Measurements from ENCODE around the gene PTPRR.
"Not testable (repeated sequence)": the region's sequence is repeated elsewhere in the genome, so short reads cannot be mapped to it uniquely, and the experiment has no call there.

DNA sequence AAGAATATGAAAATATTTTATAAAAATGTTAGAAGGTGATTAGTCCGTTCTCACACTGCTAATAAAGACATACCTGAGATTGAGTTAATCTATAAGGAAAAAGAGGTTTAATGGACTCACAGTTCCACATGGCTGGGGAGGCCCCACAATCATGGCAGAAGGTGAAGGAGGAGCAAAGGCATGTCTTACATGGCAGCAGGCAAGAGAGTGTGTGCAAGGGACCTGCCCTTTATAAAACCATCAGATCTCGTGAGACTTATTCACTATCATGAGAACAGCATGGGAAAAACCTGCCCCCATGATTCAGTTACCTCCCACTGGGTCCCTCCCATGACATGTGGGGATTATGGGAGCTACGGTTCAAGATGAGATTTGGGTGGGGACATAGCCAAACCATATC lies 185.3 kb downstream of the PTPRR start:
- TF ChIP-seq RAD21 (IDR thresholded peaks at IDR 0.05; ENCODE audit: low read length), result not testable (repeated sequence)
- TF ChIP-seq, protein P1, sequence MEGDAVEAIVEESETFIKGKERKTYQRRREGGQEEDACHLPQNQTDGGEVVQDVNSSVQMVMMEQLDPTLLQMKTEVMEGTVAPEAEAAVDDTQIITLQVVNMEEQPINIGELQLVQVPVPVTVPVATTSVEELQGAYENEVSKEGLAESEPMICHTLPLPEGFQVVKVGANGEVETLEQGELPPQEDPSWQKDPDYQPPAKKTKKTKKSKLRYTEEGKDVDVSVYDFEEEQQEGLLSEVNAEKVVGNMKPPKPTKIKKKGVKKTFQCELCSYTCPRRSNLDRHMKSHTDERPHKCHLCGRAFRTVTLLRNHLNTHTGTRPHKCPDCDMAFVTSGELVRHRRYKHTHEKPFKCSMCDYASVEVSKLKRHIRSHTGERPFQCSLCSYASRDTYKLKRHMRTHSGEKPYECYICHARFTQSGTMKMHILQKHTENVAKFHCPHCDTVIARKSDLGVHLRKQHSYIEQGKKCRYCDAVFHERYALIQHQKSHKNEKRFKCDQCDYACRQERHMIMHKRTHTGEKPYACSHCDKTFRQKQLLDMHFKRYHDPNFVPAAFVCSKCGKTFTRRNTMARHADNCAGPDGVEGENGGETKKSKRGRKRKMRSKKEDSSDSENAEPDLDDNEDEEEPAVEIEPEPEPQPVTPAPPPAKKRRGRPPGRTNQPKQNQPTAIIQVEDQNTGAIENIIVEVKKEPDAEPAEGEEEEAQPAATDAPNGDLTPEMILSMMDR (IDR thresholded peaks at IDR 0.05), result not testable (repeated sequence)
